Adrenal gland (tissue), 12 donors: ENCODE measurements around the gene INSYN2A. TPM values are rescaled to one million over a fixed set of nuclear protein-coding genes. Genes with fewer than 3 reads are reported as not detected.

ENCODE experiments used
- DNase-seq, 7 donors: peaks; one replicate each; pipeline ENCODE4 v3.0.0-alpha.2; 2019 to 2020
- H3K27ac ChIP-seq, 5 donors: fragments of 200-600 bp; sonication (generic) in 4 of 5; 1 replicate in 3 of 5; 2 replicates in 2 of 5; pipeline versions ENCODE4 v1.5.1 to v1.8.0; 2016 to 2020; ENCODE audit warnings: mild to moderate bottlenecking in 1 of 5
- H3K27me3 ChIP-seq: fragments of 200-600 bp; 2 replicates; pipeline ENCODE4 v1.8.0; 2021
- H3K36me3 ChIP-seq, 2 donors: fragments of 200-600 bp; replicated peaks in 1 of 2; 1 replicate in 1 of 2; 2 replicates in 1 of 2; pipeline versions ENCODE4 v1.5.1 to v1.8.0; 2018 to 2022
- H3K4me1 ChIP-seq, 2 donors: fragments of 200-600 bp; replicated peaks in 1 of 2; 1 replicate in 1 of 2; 2 replicates in 1 of 2; pipeline versions ENCODE4 v1.5.1 to v1.8.0; 2018 to 2021
- H3K4me3 ChIP-seq, 4 donors: fragments of 200-600 bp; sonication (generic) in 3 of 4; one replicate each; pipeline ENCODE4 v1.5.1; 2016 to 2018
- H3K9me3 ChIP-seq, 3 donors: fragments of 200-600 bp; sonication (generic) in 1 of 3; replicated peaks in 1 of 3; 1 replicate in 2 of 3; 2 replicates in 1 of 3; pipeline versions ENCODE4 v1.5.1 to v1.8.0; 2016 to 2021
- POLR2A ChIP-seq, 2 donors: fragments of 450-650 bp; IDR thresholded peaks; one replicate each; pipeline ENCODE4 v1.6.1; 2017; ENCODE audit warnings: antibody characterized with exemption in 2 of 2, mild to moderate bottlenecking in 2 of 2, moderate library complexity in 1 of 2
- WGBS, 4 donors: extraction: QIAGEN DNeasy Blood & Tissue Kit in 2 of 4; methylation state at CpG; one replicate each; pipeline versions ENCODE4 v1.1.5 to v1.1.7; 2013 to 2017; 5-methylcytosine and 5-hydroxymethylcytosine counted together
- intact Hi-C, 2 donors: fragments of 100-400 bp; cut with DNase I; formaldehyde crosslinking; loops; one replicate each; pipeline versions ENCODE4 v1.14.1 to v1.15.0; 2022 to 2023
- polyA plus RNA-seq, 3 donors: library from polyadenylated mRNA; stranded (reverse); fragments of 200-250 nt in 2 of 3; fragments of 350-450 nt in 1 of 3; fragmentation: Illumina TruSeq in 1 of 3; extraction: RNeasy Lipid Tissue Mini Kit (QIAGEN cat#74804) in 1 of 3; gene quantifications; one replicate each; pipeline ENCODE4 v1.2.3, GENCODE V29; 2013 to 2014
- total RNA-seq, 9 donors: library from RNA; depleted of rRNA in 4 of 9; stranded (reverse); fragments of >200 nt in 4 of 9; fragments of 120-200 nt in 1 of 9; fragmentation: NEBNext Ultra II Directional in 1 of 9; extraction: Animal tissue kit (Norgen Biotek cat#: 25700) in 1 of 9; gene quantifications; one replicate each; pipeline versions ENCODE4 v1.1.0 to v1.2.4, GENCODE V29; 2013 to 2023
- TF ChIP-seq, protein P1 (sequence below), 6 experiments: fragments of 450-650 bp in 4 of 6; fragments of 200-600 bp in 2 of 6; sonication (generic) in 1 of 6; IDR thresholded peaks; 1 replicate in 5 of 6; 2 replicates in 1 of 6; pipeline versions ENCODE4 v1.5.1 to v1.8.0; 2016 to 2021; ENCODE audit warnings: antibody characterized with exemption in 6 of 6, mild to moderate bottlenecking in 2 of 6, moderate library complexity in 1 of 6
- donor health status: healthy with polysubstance abuse.
- donor health status: Bipolar disorder and iron deficiency.
- donor health status: DM: yes; HTN: yes; CAD: no.
- donor health status: DM: no; HTN: no; CAD: no.
- donor health status: DM: no; HTN: no; CAD: no.
- donor health status: DM: yes; HTN: yes; CAD: no.

INSYN2A gene
- total and polyA plus RNA-seq, 12 donors: 0.07 to 0.08 TPM; not detected in 10

DNA sequence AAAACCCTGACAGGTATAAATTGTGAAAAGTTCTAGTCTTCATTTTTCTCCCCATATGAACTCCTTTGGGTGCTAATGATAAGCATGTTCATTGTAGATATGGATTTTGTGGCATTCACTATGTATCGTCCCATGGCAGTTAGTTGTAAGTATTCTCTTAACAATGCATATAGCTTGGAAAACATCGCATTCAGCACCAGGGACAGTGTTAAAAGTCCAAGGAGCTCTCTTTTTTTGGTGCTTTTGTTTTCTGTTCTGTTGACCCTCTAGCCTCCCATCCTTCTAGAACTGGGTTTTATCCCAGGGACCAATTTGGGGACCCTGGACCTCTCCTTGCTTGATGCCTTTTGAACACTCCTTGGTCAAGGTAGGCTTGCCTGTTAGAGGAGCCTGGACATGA, 37.7 kb downstream of the INSYN2A start:
- Histone ChIP-seq H3K36me3 (no peaks in the 10 kb centered on the region), H3K27me3 (no peaks in the 10 kb centered on the region), H3K9me3 (no peaks in the 10 kb centered on the region), H3K27ac (no peak overlapping the region), H3K4me3 (no peak overlapping the region), H3K4me1 (no peaks in the 10 kb centered on the region)
- TF ChIP-seq POLR2A (IDR thresholded peaks at IDR 0.05): no peak
- TF ChIP-seq, protein P1, sequence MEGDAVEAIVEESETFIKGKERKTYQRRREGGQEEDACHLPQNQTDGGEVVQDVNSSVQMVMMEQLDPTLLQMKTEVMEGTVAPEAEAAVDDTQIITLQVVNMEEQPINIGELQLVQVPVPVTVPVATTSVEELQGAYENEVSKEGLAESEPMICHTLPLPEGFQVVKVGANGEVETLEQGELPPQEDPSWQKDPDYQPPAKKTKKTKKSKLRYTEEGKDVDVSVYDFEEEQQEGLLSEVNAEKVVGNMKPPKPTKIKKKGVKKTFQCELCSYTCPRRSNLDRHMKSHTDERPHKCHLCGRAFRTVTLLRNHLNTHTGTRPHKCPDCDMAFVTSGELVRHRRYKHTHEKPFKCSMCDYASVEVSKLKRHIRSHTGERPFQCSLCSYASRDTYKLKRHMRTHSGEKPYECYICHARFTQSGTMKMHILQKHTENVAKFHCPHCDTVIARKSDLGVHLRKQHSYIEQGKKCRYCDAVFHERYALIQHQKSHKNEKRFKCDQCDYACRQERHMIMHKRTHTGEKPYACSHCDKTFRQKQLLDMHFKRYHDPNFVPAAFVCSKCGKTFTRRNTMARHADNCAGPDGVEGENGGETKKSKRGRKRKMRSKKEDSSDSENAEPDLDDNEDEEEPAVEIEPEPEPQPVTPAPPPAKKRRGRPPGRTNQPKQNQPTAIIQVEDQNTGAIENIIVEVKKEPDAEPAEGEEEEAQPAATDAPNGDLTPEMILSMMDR (IDR thresholded peaks at IDR 0.05): no peak
- intact Hi-C loops: no loop called here
- 91 to 100% (median 98%) methylated on average over 2 of the region's 2 CpGs for WGBS, 4 donors
- DNase-seq: no peak

DNA sequence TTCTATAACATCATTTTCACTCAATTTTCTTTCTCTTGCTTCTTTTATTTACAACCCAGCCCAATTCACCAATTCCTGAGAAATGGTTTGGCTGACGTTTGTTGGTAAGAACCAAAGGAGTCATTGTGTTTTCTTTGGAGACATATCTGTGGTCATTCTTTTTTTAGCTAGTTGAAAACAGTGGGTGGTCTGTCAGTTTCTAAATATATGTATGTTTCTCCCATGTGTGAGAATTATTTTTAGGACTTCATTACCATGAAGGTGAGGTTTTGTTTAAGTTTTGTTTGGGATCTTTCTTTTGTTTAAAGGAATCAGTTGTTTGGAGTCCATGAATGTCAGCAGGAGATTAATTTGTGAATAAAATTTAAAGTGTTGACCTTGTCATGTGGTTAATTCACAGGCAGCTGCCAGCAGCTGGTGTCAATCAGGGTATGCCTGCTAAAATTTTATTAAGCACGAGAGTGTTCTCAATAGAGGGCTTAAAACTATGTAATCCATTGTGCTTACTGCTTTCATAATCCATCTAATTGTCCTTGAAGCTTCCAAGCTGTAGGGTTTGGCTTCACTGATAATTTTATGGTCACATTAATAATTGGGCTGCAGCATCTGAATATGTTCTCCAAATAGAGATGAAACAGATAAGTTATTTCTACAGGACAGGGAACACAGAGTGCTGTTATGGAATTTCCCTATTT, 38.7 kb downstream of the INSYN2A start:
- H3K9me3 ChIP-seq: no peaks in the 10 kb centered on the region
- no peak overlapping the region for H3K27ac ChIP-seq
- H3K36me3 ChIP-seq: no peaks in the 10 kb centered on the region
- TF ChIP-seq POLR2A (IDR thresholded peaks at IDR 0.05): no peak
- TF ChIP-seq, protein P1 (IDR thresholded peaks at IDR 0.05): no peak
- H3K4me3 ChIP-seq: no peak overlapping the region
- 39 to 64% (median 43%) methylated on average over 2 of the region's 2 CpGs for WGBS, 4 donors
- intact Hi-C loops: no loop called here
- H3K27me3 ChIP-seq: no peaks in the 10 kb centered on the region
- no peaks in the 10 kb centered on the region for H3K4me1 ChIP-seq
- no peak for DNase-seq

DNA sequence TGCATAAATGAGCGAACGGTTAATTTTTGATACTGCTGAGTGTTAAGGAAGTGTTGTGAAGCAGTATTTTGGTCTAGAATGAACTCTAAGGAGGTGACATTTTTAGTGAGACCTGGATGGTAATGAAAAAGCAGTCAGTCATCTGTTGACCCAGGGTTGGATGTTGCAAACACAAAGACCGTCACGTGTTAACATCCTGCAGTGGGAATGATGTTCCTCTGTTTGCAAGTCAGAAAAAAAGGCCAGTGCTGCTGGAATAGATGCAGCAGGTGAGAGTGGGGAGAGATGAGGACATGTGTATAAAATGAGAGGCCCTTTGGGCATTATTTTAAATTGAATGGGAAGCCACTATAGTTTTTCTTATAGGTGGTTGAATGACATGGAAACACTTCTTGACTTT, 39.3 kb downstream of the INSYN2A start:
- Histone ChIP-seq H3K4me3 (no peak overlapping the region), H3K4me1 (no peaks in the 10 kb centered on the region), H3K9me3 (no peaks in the 10 kb centered on the region), H3K27ac (no peak overlapping the region), H3K36me3 (no peaks in the 10 kb centered on the region), H3K27me3 (no peaks in the 10 kb centered on the region)
- DNase-seq: no peak
- WGBS, 4 donors: 94 to 96% (median 95%) methylated on average over 4 of the region's 4 CpGs
- intact Hi-C loops: no loop called here
- TF ChIP-seq, protein P1 (IDR thresholded peaks at IDR 0.05): no peak
- no peak for TF ChIP-seq POLR2A (IDR thresholded peaks at IDR 0.05)

DNA sequence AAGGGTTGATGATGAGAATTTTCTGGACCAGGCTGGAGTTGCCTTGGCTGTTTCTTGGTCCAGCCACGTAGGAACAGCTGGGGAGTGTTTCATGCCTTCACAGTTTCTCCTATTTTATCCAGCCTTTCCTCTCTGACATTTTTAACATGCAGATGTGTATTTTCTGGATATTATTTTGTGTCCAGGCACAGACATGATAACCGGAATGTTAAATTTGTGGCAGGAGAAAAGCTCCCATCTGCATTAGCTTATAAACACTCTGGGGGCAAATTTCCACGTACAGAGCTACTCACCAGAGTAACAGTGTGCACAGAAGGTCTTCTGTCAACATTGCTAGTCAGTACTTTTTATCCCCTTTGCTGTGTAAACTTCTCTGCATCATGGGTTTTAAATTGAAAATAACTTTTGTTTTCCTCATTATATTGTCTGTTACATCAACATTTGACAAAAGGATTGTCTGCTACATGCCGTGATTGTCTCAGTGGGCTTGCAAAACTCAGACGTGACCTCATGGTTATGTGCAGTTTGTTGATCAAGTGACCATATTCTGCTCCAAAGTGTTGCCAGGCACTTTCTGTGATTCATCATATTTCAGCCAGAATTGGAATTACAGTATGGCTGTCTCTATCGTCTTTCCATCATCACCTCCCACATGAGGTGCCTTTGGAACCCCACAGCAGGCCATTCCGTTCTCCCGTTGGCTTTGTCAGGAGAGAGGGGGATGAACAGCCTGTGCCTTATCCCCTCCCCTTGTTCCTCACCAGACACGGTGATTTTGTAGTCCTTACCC, 41.4 kb downstream of the INSYN2A start:
- H3K27ac ChIP-seq: no peak overlapping the region
- intact Hi-C loops: no loop called here
- WGBS, 4 donors: 87 to 92% (median 88%) methylated on average over 9 of the region's 9 CpGs

More for the DNA sequence above, 41.4 kb downstream of the INSYN2A start:
- Histone ChIP-seq H3K9me3 (no peaks in the 10 kb centered on the region), H3K27me3 (no peaks in the 10 kb centered on the region), H3K4me1 (no peaks in the 10 kb centered on the region), H3K4me3 (no peak overlapping the region), H3K36me3 (no peaks in the 10 kb centered on the region)
- no peak for TF ChIP-seq POLR2A (IDR thresholded peaks at IDR 0.05)
- TF ChIP-seq, protein P1 (IDR thresholded peaks at IDR 0.05): no peak
- no peak for DNase-seq
